Fibroblast of lung (primary cell): ENCODE measurements around the gene NHSL2. TPM values are rescaled to one million over a fixed set of nuclear protein-coding genes. Genes with fewer than 3 reads are reported as not detected.

Experiments
- DNase-seq, 2 donors: peaks; one replicate each; pipeline versions ENCODE4 v3.0.0 to v3.0.0-alpha.2; 2010; ENCODE audit warnings: low read depth in 2 of 2
- H2AFZ ChIP-seq: 2 replicates; pipeline ENCODE4 v1.5.1; 2012; ENCODE audit warnings: low read length, control low read depth, inconsistent platforms
- H3K27ac ChIP-seq: 2 replicates; pipeline ENCODE4 v1.5.1; 2011; ENCODE audit warnings: low read length, control low read depth; ENCODE audit not compliant: insufficient read depth
- H3K27me3 ChIP-seq: 2 replicates; pipeline ENCODE4 v1.5.1; 2011; ENCODE audit warnings: mild to moderate bottlenecking, low read length; ENCODE audit not compliant: control insufficient read depth, insufficient read depth
- H3K36me3 ChIP-seq: 2 replicates; pipeline ENCODE4 v1.5.1; 2011; ENCODE audit warnings: low read length; ENCODE audit not compliant: control insufficient read depth, insufficient read depth
- H3K4me1 ChIP-seq: 2 replicates; pipeline ENCODE4 v1.5.1; 2011; ENCODE audit warnings: low read length; ENCODE audit not compliant: control insufficient read depth, insufficient read depth; ENCODE audit errors: extremely low read depth
- H3K4me2 ChIP-seq: 2 replicates; pipeline ENCODE4 v1.5.1; 2011; ENCODE audit warnings: low read length, control low read depth; ENCODE audit not compliant: insufficient read depth; ENCODE audit errors: extremely low read depth
- H3K4me3 ChIP-seq, 4 experiments: fragments of 200-600 bp in 1 of 4; sonication (generic) in 1 of 4; replicated peaks in 1 of 4; 2 replicates each; pipeline ENCODE4 v1.5.1; 2011 to 2016; ENCODE audit warnings: low read length in 4 of 4, low read depth in 3 of 4, mild to moderate bottlenecking in 3 of 4, control low read depth in 2 of 4, inconsistent platforms in 1 of 4, mixed read lengths in 1 of 4; ENCODE audit not compliant: insufficient read depth in 1 of 4; ENCODE audit errors: control extremely low read depth in 1 of 4
- H3K79me2 ChIP-seq: 2 replicates; pipeline ENCODE4 v1.5.1; 2012; ENCODE audit warnings: mild to moderate bottlenecking, low read length, inconsistent platforms; ENCODE audit not compliant: control insufficient read depth, insufficient read depth
- H3K9ac ChIP-seq: 2 replicates; pipeline ENCODE4 v1.5.1; 2011; ENCODE audit warnings: mild to moderate bottlenecking, low read length, control low read depth; ENCODE audit not compliant: insufficient read depth
- H3K9me3 ChIP-seq: 2 replicates; pipeline ENCODE4 v1.5.1; 2012; ENCODE audit warnings: low read depth, low read length; ENCODE audit not compliant: control insufficient read depth, insufficient read depth
- H4K20me1 ChIP-seq: 2 replicates; pipeline ENCODE4 v1.5.1; 2011; ENCODE audit warnings: low read length; ENCODE audit not compliant: control insufficient read depth, insufficient read depth; ENCODE audit errors: extremely low read depth
- EZH2 ChIP-seq: IDR thresholded peaks from 2 replicates; pipeline ENCODE4 v1.5.1; 2012; ENCODE audit warnings: low read length, control low read depth, mild to moderate bottlenecking; ENCODE audit errors: missing control alignments
- polyA plus RNA-seq, 2 donors: library from polyadenylated mRNA; depleted of rRNA in 1 of 2; stranded (reverse) in 1 of 2; unstranded in 1 of 2; fragments of >200 nt; gene quantifications; 2 replicates each; pipeline ENCODE4 v1.2.1, GENCODE V29; 2011 to 2012; ENCODE audit warnings: missing spikeins in 1 of 2
- total RNA-seq: library from RNA; depleted of rRNA; stranded (reverse); fragments of >200 nt; gene quantifications from 2 replicates; pipeline ENCODE4 v1.2.1, GENCODE V29; 2014
- TF ChIP-seq, protein P1 (sequence below), 2 donors: IDR thresholded peaks in 1 of 2; conservative IDR thresholded peaks in 1 of 2; 1 replicate in 1 of 2; 2 replicates in 1 of 2; pipeline ENCODE4 v1.5.1; 2011 to 2012; ENCODE audit warnings: low read length in 2 of 2, control low read depth in 1 of 2, inconsistent platforms in 1 of 2, low read depth in 1 of 2, mild to moderate bottlenecking in 1 of 2

Gene NHSL2
- total and polyA plus RNA-seq, 2 donors (not counting 1 experiment from before 2014, with no cell fraction given) = 4.3 to 9.7 TPM

- no peak overlapping the region for H3K9ac ChIP-seq
These were observed 116.6 kb downstream of the NHSL2 start for GRCh38 chrX:72027024-72027913.

GRCh38 chrX:72027914-72028307 is 117.3 kb downstream of the NHSL2 start:
- H3K4me1 ChIP-seq = peaks cover 14% of the 10 kb centered on the region
- peak overlapping the region; percentile 39 for H3K27ac ChIP-seq
- H3K9ac ChIP-seq = no peak overlapping the region
- H3K9me3 ChIP-seq = no peaks in the 10 kb centered on the region
- H3K27me3 ChIP-seq = no peaks in the 10 kb centered on the region
- no peaks in the 10 kb centered on the region for H4K20me1 ChIP-seq
- H2AFZ ChIP-seq = no peak overlapping the region
- peak overlapping the region; percentile 95 for H3K4me2 ChIP-seq
- peak overlapping the region in 3 of 4 experiments; percentile 13 to 64 (median 34) for H3K4me3 ChIP-seq
- TF ChIP-seq EZH2 = no peak
- TF ChIP-seq, protein P1, sequence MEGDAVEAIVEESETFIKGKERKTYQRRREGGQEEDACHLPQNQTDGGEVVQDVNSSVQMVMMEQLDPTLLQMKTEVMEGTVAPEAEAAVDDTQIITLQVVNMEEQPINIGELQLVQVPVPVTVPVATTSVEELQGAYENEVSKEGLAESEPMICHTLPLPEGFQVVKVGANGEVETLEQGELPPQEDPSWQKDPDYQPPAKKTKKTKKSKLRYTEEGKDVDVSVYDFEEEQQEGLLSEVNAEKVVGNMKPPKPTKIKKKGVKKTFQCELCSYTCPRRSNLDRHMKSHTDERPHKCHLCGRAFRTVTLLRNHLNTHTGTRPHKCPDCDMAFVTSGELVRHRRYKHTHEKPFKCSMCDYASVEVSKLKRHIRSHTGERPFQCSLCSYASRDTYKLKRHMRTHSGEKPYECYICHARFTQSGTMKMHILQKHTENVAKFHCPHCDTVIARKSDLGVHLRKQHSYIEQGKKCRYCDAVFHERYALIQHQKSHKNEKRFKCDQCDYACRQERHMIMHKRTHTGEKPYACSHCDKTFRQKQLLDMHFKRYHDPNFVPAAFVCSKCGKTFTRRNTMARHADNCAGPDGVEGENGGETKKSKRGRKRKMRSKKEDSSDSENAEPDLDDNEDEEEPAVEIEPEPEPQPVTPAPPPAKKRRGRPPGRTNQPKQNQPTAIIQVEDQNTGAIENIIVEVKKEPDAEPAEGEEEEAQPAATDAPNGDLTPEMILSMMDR (conservative IDR thresholded peaks at IDR 0.05 in 1 of 2, IDR thresholded peaks at IDR 0.05 in 1 of 2; ENCODE audit: low read depth in 1 of 2, low read length in 2 of 2) = no peak
- no peaks in the 10 kb centered on the region for H3K36me3 ChIP-seq
- H3K79me2 ChIP-seq = no peaks in the 10 kb centered on the region
- DNase-seq = no peak

More at GRCh38 chrX:72027024-72027913, 116.6 kb downstream of the NHSL2 start:
- Histone ChIP-seq H3K4me2 (peak overlapping the region; percentile 95), H3K27ac (peak overlapping the region; percentile 39), H3K4me1 (peaks cover 14% of the 10 kb centered on the region), H3K9me3 (no peaks in the 10 kb centered on the region), H3K36me3 (no peaks in the 10 kb centered on the region), H3K27me3 (no peaks in the 10 kb centered on the region), H2AFZ (no peak overlapping the region), H3K79me2 (no peaks in the 10 kb centered on the region), H3K4me3 (peak overlapping the region; percentile 13 to 64 (median 26)), H4K20me1 (no peaks in the 10 kb centered on the region)
- no peak for TF ChIP-seq EZH2
- TF ChIP-seq, protein P1 (conservative IDR thresholded peaks at IDR 0.05 in 1 of 2, IDR thresholded peaks at IDR 0.05 in 1 of 2; ENCODE audit: low read depth in 1 of 2, low read length in 2 of 2) = no peak
- no peak for DNase-seq

- Histone ChIP-seq H3K36me3 (no peaks in the 10 kb centered on the region), H3K9me3 (no peaks in the 10 kb centered on the region), H2AFZ (no peak overlapping the region), H3K27me3 (no peaks in the 10 kb centered on the region), H3K79me2 (no peaks in the 10 kb centered on the region), H3K4me1 (peaks cover 14% of the 10 kb centered on the region), H3K4me2 (peak overlapping the region; percentile 58), H3K4me3 (peak overlapping the region in 2 of 4 experiments; percentile 19 to 64), H4K20me1 (no peaks in the 10 kb centered on the region), H3K9ac (no peak overlapping the region), H3K27ac (peak overlapping the region; percentile 50)
- DNase-seq = no peak
- TF ChIP-seq, protein P1 (conservative IDR thresholded peaks at IDR 0.05 in 1 of 2, IDR thresholded peaks at IDR 0.05 in 1 of 2; ENCODE audit: low read depth in 1 of 2, low read length in 2 of 2) = no peak
- no peak for TF ChIP-seq EZH2
These were observed 118.2 kb downstream of the NHSL2 start for GRCh38 chrX:72028701-72029470.
